GM23338 (cell line): ENCODE measurements around the gene ZNF837. TPM values are rescaled to one million over a fixed set of nuclear protein-coding genes. Genes with fewer than 3 reads are reported as not detected.
A peak's percentile ranks its signal among the peaks of the same experiment; 100 is the strongest.

Source experiments
- ATAC-seq: fragments of 200-7000 bp; cut with Tn5 transposase; 3 replicates; pipeline ENCODE4 v1.9.1; 2020
- DNase-seq: peaks from one replicate; pipeline ENCODE4 v3.0.0-alpha.2; 2015; ENCODE audit warnings: low spot score
- H2AFZ ChIP-seq: fragments of 200-600 bp; sonication (generic); 2 replicates; pipeline ENCODE4 v1.8.0; 2016; ENCODE audit warnings: antibody characterized with exemption, mild to moderate bottlenecking, moderate library complexity
- H3F3A ChIP-seq: fragments of 200-600 bp; sonication (generic); replicated peaks from 2 replicates; pipeline ENCODE4 v1.8.0; 2017; ENCODE audit warnings: antibody characterized with exemption, mixed run types, low read depth
- H3K27ac ChIP-seq: fragments of 200-600 bp; sonication (generic); 2 replicates; pipeline ENCODE4 v1.6.1; 2016; ENCODE audit warnings: low read depth
- H3K27me3 ChIP-seq: fragments of 200-600 bp; sonication (generic); 2 replicates; pipeline ENCODE4 v1.8.0; 2016; ENCODE audit warnings: mild to moderate bottlenecking, mixed run types, moderate library complexity; ENCODE audit not compliant: insufficient read depth
- H3K36me3 ChIP-seq: fragments of 200-600 bp; sonication (generic); 2 replicates; pipeline ENCODE4 v1.8.0; 2016; ENCODE audit warnings: mild to moderate bottlenecking; ENCODE audit not compliant: insufficient read depth
- H3K4me1 ChIP-seq: fragments of 200-600 bp; sonication (generic); 2 replicates; pipeline ENCODE4 v1.8.0; 2016; ENCODE audit warnings: mild to moderate bottlenecking, moderate library complexity; ENCODE audit not compliant: insufficient read depth
- H3K4me2 ChIP-seq: fragments of 200-600 bp; sonication (generic); 2 replicates; pipeline ENCODE4 v1.7.1; 2017; ENCODE audit warnings: mixed run types
- H3K4me3 ChIP-seq: fragments of 200-600 bp; sonication (generic); 2 replicates; pipeline ENCODE4 v1.6.1; 2016; ENCODE audit warnings: mixed run types
- H3K79me2 ChIP-seq: fragments of 200-600 bp; sonication (generic); replicated peaks from 2 replicates; pipeline ENCODE4 v1.8.0; 2017; ENCODE audit warnings: mild to moderate bottlenecking; ENCODE audit not compliant: insufficient read depth
- H3K9me2 ChIP-seq: fragments of 200-600 bp; sonication (generic); 2 replicates; pipeline ENCODE4 v1.8.0; 2017; ENCODE audit not compliant: insufficient read depth
- H4K20me1 ChIP-seq: fragments of 200-600 bp; sonication (generic); replicated peaks from 2 replicates; pipeline ENCODE4 v1.8.0; 2017; ENCODE audit warnings: mild to moderate bottlenecking; ENCODE audit not compliant: insufficient read depth
- H3K27ac Mint-ChIP-seq: 2 replicates; pipeline ENCODE4 v1.8.0; 2020; ENCODE audit warnings: inconsistent platforms, mild to moderate bottlenecking, moderate library complexity, mixed read lengths
- H3K27me3 Mint-ChIP-seq: 3 replicates; pipeline ENCODE4 v1.8.0; 2022; ENCODE audit warnings: low read depth, mild to moderate bottlenecking, moderate library complexity, mixed read lengths, inconsistent platforms; ENCODE audit not compliant: insufficient read depth, poor library complexity
- H3K36me3 Mint-ChIP-seq: 3 replicates; pipeline ENCODE4 v1.8.0; 2021; ENCODE audit warnings: low read depth, mild to moderate bottlenecking, inconsistent platforms, moderate library complexity, mixed read lengths
- H3K4me1 Mint-ChIP-seq: 3 replicates; pipeline ENCODE4 v1.8.0; 2020; ENCODE audit warnings: mild to moderate bottlenecking, inconsistent platforms, mixed read lengths
- H3K4me3 Mint-ChIP-seq: 3 replicates; pipeline ENCODE4 v1.8.0; 2021; ENCODE audit warnings: moderate library complexity, mild to moderate bottlenecking, inconsistent platforms, mixed read lengths
- H3K9me3 Mint-ChIP-seq: 3 replicates; pipeline ENCODE4 v1.8.0; 2020; ENCODE audit warnings: moderate library complexity, mild to moderate bottlenecking, inconsistent platforms, mixed read lengths
- CTCF ChIP-seq, 2 experiments: fragments of 200-600 bp in 1 of 2; sonication (generic) in 1 of 2; conservative IDR thresholded peaks; 2 replicates each; pipeline versions ENCODE4 v1.5.1 to v1.6.1; 2016 to 2017; ENCODE audit warnings: antibody characterized with exemption in 2 of 2, low read depth in 2 of 2, mild to moderate bottlenecking in 2 of 2, moderate library complexity in 1 of 2
- ETS1 ChIP-seq: IDR thresholded peaks from 2 replicates; pipeline ENCODE4 v1.6.1; 2016; ENCODE audit warnings: antibody characterized with exemption
- EZH2 ChIP-seq: fragments of 200-600 bp; sonication (generic); IDR thresholded peaks from one replicate; pipeline ENCODE4 v1.8.0; 2017; ENCODE audit warnings: antibody characterized with exemption, mild to moderate bottlenecking, low read depth; ENCODE audit not compliant: unreplicated experiment
- EZH2phosphoT487 ChIP-seq: fragments of 200-600 bp; sonication (generic); IDR thresholded peaks from one replicate; pipeline ENCODE4 v1.8.1; 2018; ENCODE audit warnings: antibody characterized with exemption; ENCODE audit not compliant: unreplicated experiment
- POLR2AphosphoS5 ChIP-seq: IDR thresholded peaks from 2 replicates; pipeline ENCODE4 v1.6.1; 2016; ENCODE audit warnings: antibody characterized with exemption, low read depth
- REST ChIP-seq: IDR thresholded peaks from one replicate; pipeline ENCODE4 v1.6.1; 2018; ENCODE audit warnings: antibody characterized with exemption; ENCODE audit not compliant: unreplicated experiment
- STAT1 ChIP-seq: IDR thresholded peaks from one replicate; pipeline ENCODE4 v1.6.1; 2016; ENCODE audit warnings: antibody characterized with exemption; ENCODE audit not compliant: unreplicated experiment
- ZNF114 ChIP-seq: fragments of 250-450 bp; sonication (Bioruptor Pico); IDR thresholded peaks from 2 replicates; pipeline ENCODE4 v1.5.0; 2020; ENCODE audit warnings: mild to moderate bottlenecking, moderate library complexity
- ZNF462 ChIP-seq: fragments of 250-450 bp; sonication (Bioruptor Pico); IDR thresholded peaks from 2 replicates; pipeline ENCODE4 v1.5.0; 2020; ENCODE audit warnings: mild to moderate bottlenecking, moderate library complexity
- polyA plus RNA-seq: library from polyadenylated mRNA; unstranded; fragments of >200 nt; fragmentation: Nextera tagmentation; extraction: Ambion mirVana; gene quantifications from 2 replicates; pipeline ENCODE4 v1.2.1, GENCODE V29; 2016
- total RNA-seq: library from RNA; depleted of rRNA; stranded (reverse); fragments of >200 nt; shearing (Covaris generic); gene quantifications from 2 replicates; pipeline ENCODE4 v1.2.3, GENCODE V29; 2014

Gene ZNF837
- total and polyA plus RNA-seq, 2 experiments from 2014 or later = 3.1 to 11.0 TPM

GRCh38 chr19:58355215-58355796 is 25.5 kb downstream of the ZNF837 start:
- no peak for ATAC-seq
- H3K4me1 Mint-ChIP-seq = no peaks in the 10 kb centered on the region; the same call in 2 of the 3 replicates
- DNase-seq = no peak
- peak overlapping the region; percentile 83 for H3K4me2 ChIP-seq
- H3K79me2 ChIP-seq = no peaks in the 10 kb centered on the region
- no peak overlapping the region; the same call in 2 of the 3 replicates for H3K4me3 Mint-ChIP-seq
- H3K36me3 ChIP-seq = no peaks in the 10 kb centered on the region
- TF ChIP-seq ZNF114 (CRISPR knock-in tag) (no peak), ZNF462 (CRISPR knock-in tag) (no peak), CTCF (conservative IDR thresholded peaks at IDR 0.05; ENCODE audit: low read depth in 2 of 2) (no peak), STAT1 (no peak), REST (no peak), EZH2phosphoT487 (no peak), POLR2AphosphoS5 (no peak), EZH2 (no peak), ETS1 (no peak)
- no peaks in the 10 kb centered on the region; the same call in 1 of the 2 replicates for H3K4me1 ChIP-seq
- peaks cover 6% of the 10 kb centered on the region for H3F3A ChIP-seq
- no peaks in the 10 kb centered on the region; the same call in 1 of the 2 replicates for H4K20me1 ChIP-seq
- no peak overlapping the region for H3K27ac ChIP-seq
- H3K27me3 Mint-ChIP-seq = peaks cover 3% of the 10 kb centered on the region
- no peaks in the 10 kb centered on the region for H3K9me3 Mint-ChIP-seq
- H3K4me3 ChIP-seq = peak overlapping the region; percentile 52
- no peak overlapping the region for H2AFZ ChIP-seq
- H3K27ac Mint-ChIP-seq = no peak overlapping the region
- no peaks in the 10 kb centered on the region for H3K9me2 ChIP-seq
- H3K27me3 ChIP-seq = peaks cover 33% of the 10 kb centered on the region
- no peaks in the 10 kb centered on the region for H3K36me3 Mint-ChIP-seq
